Epithelial cell of esophagus (primary cell): Measurements from ENCODE around the gene WDR64.

Source experiments
- DNase-seq: peaks from one replicate; pipeline ENCODE4 v3.0.0; 2010; ENCODE audit warnings: low read depth
- H3K4me3 ChIP-seq: 2 replicates; pipeline ENCODE4 v1.5.1; 2011; ENCODE audit warnings: mild to moderate bottlenecking, low read length, control low read depth
- TF ChIP-seq, protein P1 (sequence below): IDR thresholded peaks from 2 replicates; pipeline ENCODE4 v1.5.1; 2011; ENCODE audit warnings: low read depth, mild to moderate bottlenecking, low read length, control low read depth, inconsistent platforms; ENCODE audit not compliant: insufficient read depth; ENCODE audit errors: missing control alignments

WDR64 gene

DNA sequence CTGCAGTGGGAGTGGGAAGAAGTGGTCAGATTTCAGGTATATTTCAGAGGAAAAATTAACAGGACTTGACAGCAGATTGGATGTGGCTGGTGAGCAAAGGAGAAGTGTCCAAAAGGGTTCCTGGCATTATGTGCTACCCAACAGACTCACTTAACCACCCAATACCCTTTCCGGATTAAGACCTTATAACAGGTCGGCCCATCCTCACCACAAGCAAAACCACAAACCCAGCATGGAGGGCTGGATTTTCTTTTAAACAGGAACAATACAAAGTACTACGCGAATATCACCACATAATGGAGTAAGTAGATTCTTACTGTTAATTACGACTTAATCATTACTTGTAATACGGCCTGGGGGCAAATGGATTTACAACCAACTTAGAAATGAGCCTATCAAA lies 59.2 kb downstream of the WDR64 start:
- TF ChIP-seq, protein P1, sequence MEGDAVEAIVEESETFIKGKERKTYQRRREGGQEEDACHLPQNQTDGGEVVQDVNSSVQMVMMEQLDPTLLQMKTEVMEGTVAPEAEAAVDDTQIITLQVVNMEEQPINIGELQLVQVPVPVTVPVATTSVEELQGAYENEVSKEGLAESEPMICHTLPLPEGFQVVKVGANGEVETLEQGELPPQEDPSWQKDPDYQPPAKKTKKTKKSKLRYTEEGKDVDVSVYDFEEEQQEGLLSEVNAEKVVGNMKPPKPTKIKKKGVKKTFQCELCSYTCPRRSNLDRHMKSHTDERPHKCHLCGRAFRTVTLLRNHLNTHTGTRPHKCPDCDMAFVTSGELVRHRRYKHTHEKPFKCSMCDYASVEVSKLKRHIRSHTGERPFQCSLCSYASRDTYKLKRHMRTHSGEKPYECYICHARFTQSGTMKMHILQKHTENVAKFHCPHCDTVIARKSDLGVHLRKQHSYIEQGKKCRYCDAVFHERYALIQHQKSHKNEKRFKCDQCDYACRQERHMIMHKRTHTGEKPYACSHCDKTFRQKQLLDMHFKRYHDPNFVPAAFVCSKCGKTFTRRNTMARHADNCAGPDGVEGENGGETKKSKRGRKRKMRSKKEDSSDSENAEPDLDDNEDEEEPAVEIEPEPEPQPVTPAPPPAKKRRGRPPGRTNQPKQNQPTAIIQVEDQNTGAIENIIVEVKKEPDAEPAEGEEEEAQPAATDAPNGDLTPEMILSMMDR, result no peak
- no peak for DNase-seq

DNA sequence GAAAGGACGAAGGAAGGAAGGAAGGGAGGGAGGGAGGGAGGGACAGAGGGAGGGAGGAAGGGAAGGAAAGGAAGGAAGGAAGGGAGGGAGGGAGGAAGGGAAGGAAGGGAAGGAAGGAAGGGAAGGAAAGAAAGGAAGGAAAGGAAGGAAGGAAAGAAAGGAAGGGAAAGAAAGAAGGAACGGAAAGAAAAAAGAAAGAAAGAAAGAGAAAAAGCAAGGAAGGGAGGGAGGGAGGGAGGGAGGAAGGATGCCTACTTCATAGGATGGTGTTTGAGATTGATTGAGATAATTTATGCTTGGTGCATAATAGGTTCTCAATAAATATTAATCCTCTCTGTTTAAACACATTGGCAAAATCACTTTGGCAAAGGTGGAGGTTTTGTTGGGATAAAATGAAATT lies 61.2 kb downstream of the WDR64 start:
- no peak for DNase-seq
- no peak overlapping the region for H3K4me3 ChIP-seq
- TF ChIP-seq, protein P1, result no peak

More for the DNA sequence above, 59.2 kb downstream of the WDR64 start:
- no peak overlapping the region for H3K4me3 ChIP-seq

DNA sequence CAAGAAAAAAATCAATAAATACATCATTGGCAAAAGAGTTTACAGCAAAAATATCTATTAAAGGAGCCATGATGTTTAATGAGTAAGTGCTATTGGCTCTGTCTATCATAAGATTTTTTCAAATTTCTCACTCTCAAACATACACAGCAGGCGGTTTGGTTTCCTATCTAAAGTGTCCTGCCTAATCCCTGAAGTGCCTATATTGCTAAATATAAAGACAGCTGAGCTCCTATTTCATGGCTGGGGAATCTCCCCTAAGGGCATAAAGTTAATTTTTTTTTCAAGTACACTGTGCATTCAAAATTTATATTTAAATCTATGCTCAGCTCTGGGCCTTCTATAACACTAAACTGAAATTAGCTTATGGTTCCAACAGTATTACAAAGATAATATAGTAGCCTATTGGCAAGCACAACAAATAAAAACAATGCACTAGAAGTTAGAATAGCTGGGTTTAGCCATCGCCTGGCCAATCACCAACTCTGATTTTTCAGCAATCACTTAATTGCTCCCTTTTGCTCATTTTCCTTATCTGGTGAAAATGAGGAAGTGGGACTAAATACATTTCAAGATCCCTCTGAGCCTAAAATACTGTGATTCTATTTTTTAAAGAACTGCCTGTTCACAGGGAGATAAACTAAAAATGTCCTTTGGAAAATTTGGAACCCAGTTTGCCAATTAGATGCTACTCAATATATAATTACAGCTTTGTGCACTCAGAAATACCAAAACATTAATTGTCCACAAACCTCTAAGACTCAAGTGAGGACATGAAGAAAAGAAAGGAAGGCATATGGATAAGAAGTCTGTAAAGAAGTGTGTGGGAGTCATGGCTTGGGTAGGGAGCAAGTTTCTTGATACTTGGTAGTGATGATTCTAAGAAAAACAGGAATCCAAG lies 62.5 kb downstream of the WDR64 start:
- DNase-seq, result no peak
- no peak overlapping the region for H3K4me3 ChIP-seq
- TF ChIP-seq, protein P1, result no peak

DNA sequence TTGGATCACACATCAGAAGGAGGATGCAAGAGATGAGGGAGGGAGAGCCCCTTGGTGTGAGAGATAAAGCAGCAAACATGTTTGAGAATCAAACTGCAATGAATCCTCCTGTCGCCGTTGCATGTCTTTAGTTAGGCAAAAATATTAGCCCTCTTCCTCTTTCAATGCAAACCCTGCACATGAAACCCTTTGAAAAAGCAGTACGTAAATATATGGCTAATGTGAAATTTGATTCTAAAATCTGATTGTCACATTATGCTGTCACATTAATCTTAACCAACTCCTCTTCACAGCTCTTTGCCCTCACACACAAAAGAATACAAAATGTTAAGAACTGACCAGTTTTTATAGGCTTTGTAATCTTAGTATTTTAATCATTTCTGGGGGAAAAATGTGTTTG lies 63.4 kb downstream of the WDR64 start:
- no peak for DNase-seq
- TF ChIP-seq, protein P1, result no peak

DNA sequence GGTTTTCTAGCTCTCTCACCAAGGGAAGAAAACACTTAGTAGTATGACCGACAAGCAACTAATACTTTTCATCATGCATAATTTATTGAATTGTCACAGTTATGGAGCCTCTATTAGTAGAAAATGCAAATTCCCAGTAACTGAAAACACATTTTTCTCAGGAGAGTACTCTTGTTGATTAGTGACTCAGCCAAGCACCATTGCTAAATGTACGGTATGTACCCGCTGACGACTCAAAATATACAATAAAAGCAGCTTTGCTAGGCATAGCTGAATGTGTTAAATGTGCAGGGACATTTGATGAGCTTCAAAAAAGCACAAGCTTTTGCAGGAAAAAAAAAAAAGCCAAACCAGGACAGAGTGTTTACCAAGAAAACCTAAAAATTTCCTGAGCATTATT lies 63.9 kb downstream of the WDR64 start:
- TF ChIP-seq, protein P1, result no peak
- peak; percentile 39 for DNase-seq

More for the DNA sequence above, 63.4 kb downstream of the WDR64 start:
- no peak overlapping the region for H3K4me3 ChIP-seq

DNA sequence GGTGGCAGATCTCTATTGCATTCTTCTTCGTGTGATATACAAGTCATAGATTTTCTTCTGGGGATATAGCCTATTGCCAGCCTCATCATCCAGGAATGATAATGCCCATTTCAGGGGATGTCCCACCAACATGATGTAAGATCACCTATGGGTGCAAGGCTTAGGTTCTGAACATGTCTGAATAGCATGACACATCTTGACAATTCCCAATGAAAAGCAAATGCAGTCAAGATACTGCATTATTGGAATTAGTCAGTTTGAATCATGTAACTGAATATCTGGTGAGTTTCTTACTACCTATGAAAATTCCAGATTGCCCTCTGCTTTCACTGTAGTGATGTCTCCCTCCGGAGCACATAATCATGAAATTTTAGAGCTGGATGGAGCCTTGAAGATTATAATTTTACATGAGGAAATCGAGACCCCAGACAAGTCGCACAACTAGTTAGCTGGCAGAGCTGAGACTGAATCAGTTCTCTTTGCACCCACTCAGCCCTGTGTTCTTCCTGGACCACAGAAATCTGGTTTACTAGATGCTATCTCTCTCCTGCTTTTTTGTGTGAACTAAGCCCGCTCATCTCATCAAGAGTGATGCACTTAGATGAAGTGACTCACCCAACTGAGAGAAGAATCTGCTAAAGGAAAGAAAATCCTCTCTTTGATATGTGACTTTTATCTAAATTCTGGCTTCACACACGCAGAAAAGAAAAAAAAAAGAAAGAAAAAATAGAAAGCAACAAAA lies 65.0 kb downstream of the WDR64 start:
- H3K4me3 ChIP-seq, result no peak overlapping the region
- peak; percentile 45 for DNase-seq
- TF ChIP-seq, protein P1, result no peak

More for the DNA sequence above, 63.9 kb downstream of the WDR64 start:
- H3K4me3 ChIP-seq, result no peak overlapping the region
